GM12878 (cell line): ENCODE results near the gene FUZ. TPM values are rescaled to one million over a fixed set of nuclear protein-coding genes. Genes with fewer than 3 reads are reported as not detected.

Experiments used
- BCLAF1 ChIP-seq: fragments of 450-650 bp; IDR thresholded peaks from 2 replicates; pipeline ENCODE4 v1.6.1; 2017; ENCODE audit warnings: antibody characterized with exemption, mild to moderate bottlenecking, moderate library complexity
- EED ChIP-seq: sonication (generic); IDR thresholded peaks from 2 replicates; pipeline ENCODE4 v1.6.1; 2016; ENCODE audit warnings: antibody characterized with exemption, low read depth
- EP300 ChIP-seq, 2 experiments: fragments of 150-350 bp in 1 of 2; IDR thresholded peaks; 2 replicates each; pipeline ENCODE4 v1.6.1; 2011 to 2012; ENCODE audit warnings: low read depth in 2 of 2, low read length in 2 of 2, borderline replicate concordance in 1 of 2, improper control_type of control experiment in 1 of 2, inconsistent platforms in 1 of 2; ENCODE audit not compliant: control insufficient read depth in 1 of 2
- SPI1 ChIP-seq: IDR thresholded peaks from 2 replicates; pipeline ENCODE4 v1.6.1; 2011; ENCODE audit warnings: low read depth, mild to moderate bottlenecking, low read length, moderate library complexity, borderline replicate concordance; ENCODE audit not compliant: insufficient read depth
- SUZ12 ChIP-seq: fragments of 200-600 bp; sonication (generic); IDR thresholded peaks from one replicate; pipeline ENCODE4 v1.6.1; 2018; ENCODE audit warnings: antibody characterized with exemption, mild to moderate bottlenecking; ENCODE audit not compliant: unreplicated experiment
- ZNF687 ChIP-seq: fragments of 450-650 bp; IDR thresholded peaks from 2 replicates; pipeline ENCODE4 v1.6.1; 2017; ENCODE audit warnings: mild to moderate bottlenecking, moderate library complexity
- polyA plus RNA-seq, 11 experiments: library from polyadenylated mRNA; depleted of rRNA in 4 of 11; unstranded in 6 of 11; stranded (reverse) in 5 of 11; fragments of >200 nt; fragmentation: Nextera tagmentation in 4 of 11; fragmentation: Illumina TruSeq in 1 of 11; extraction: Ambion mirVana in 4 of 11; extraction: Trizol in 1 of 11; gene quantifications; 1 replicate in 1 of 11; 2 replicates in 10 of 11; pipeline versions ENCODE4 v1.2.1 to v1.2.3, GENCODE V29; 2011 to 2016; ENCODE audit warnings: inconsistent platforms in 2 of 11, missing spikeins in 2 of 11, low read depth in 1 of 11
- total RNA-seq, 4 experiments: library from RNA; depleted of rRNA in 3 of 4; stranded (reverse); fragments of >200 nt in 3 of 4; fragmentation: Illumina TruSeq in 1 of 4; extraction: Trizol in 1 of 4; gene quantifications; 2 replicates each; pipeline versions ENCODE4 v1.2.1 to v1.2.3, GENCODE V29; 2013 to 2021
- TF ChIP-seq, protein P1 (sequence below): fragments of 450-650 bp; IDR thresholded peaks from 2 replicates; pipeline ENCODE4 v1.6.1; 2017; ENCODE audit warnings: mild to moderate bottlenecking

FUZ gene
- total and polyA plus RNA-seq, 10 of the 15 experiments (the other 5 are each of a cell fraction or from before 2014, with no cell fraction given): 0.18 to 11.5 (median 8.8) TPM

- TF ChIP-seq, protein P1, sequence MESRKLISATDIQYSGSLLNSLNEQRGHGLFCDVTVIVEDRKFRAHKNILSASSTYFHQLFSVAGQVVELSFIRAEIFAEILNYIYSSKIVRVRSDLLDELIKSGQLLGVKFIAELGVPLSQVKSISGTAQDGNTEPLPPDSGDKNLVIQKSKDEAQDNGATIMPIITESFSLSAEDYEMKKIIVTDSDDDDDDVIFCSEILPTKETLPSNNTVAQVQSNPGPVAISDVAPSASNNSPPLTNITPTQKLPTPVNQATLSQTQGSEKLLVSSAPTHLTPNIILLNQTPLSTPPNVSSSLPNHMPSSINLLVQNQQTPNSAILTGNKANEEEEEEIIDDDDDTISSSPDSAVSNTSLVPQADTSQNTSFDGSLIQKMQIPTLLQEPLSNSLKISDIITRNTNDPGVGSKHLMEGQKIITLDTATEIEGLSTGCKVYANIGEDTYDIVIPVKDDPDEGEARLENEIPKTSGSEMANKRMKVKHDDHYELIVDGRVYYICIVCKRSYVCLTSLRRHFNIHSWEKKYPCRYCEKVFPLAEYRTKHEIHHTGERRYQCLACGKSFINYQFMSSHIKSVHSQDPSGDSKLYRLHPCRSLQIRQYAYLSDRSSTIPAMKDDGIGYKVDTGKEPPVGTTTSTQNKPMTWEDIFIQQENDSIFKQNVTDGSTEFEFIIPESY: no peak
- TF ChIP-seq SUZ12: no peak
- TF ChIP-seq SPI1: no peak
- no peak for TF ChIP-seq ZNF687
- no peak for TF ChIP-seq EP300 (IDR thresholded peaks at IDR 0.05; ENCODE audit: borderline replicate concordance in 1 of 2, control insufficient read depth in 1 of 2, low read depth in 2 of 2, low read length in 2 of 2)
- no peak for TF ChIP-seq EED
- TF ChIP-seq BCLAF1: no peak
Measured at GRCh38 chr19:49829721-49830120, 16.6 kb upstream of the FUZ start (continued).
